Immature natural killer cell (primary cell): ENCODE data around the gene TRAF3. TPM values are rescaled to one million over a fixed set of nuclear protein-coding genes. Genes with fewer than 3 reads are reported as not detected.
"Not testable (repeated sequence)": the region's sequence is repeated elsewhere in the genome, so short reads cannot be mapped to it uniquely, and the experiment has no call there.

ENCODE experiments used
- DNase-seq, 3 donors: peaks; one replicate each; pipeline ENCODE4 v3.0.0; 2022; ENCODE audit warnings: mixed read lengths in 1 of 3
- H3K27ac Mint-ChIP-seq, 6 donors: one replicate each; pipeline ENCODE4 v1.8.0; 2020; ENCODE audit warnings: mixed read lengths in 6 of 6, mild to moderate bottlenecking in 5 of 6, inconsistent platforms in 4 of 6, moderate library complexity in 3 of 6
- H3K27me3 Mint-ChIP-seq, 3 donors: one replicate each; pipeline ENCODE4 v1.8.0; 2020 to 2021; ENCODE audit warnings: low read depth in 3 of 3, mild to moderate bottlenecking in 3 of 3, mixed read lengths in 3 of 3, moderate library complexity in 3 of 3, inconsistent platforms in 1 of 3
- H3K36me3 Mint-ChIP-seq, 3 donors: one replicate each; pipeline ENCODE4 v1.8.0; 2020; ENCODE audit warnings: mixed read lengths in 3 of 3, inconsistent platforms in 2 of 3, mild to moderate bottlenecking in 2 of 3
- H3K4me1 Mint-ChIP-seq, 2 donors: one replicate each; pipeline ENCODE4 v1.8.0; 2020; ENCODE audit warnings: inconsistent platforms in 2 of 2, mild to moderate bottlenecking in 2 of 2, mixed read lengths in 2 of 2, moderate library complexity in 1 of 2
- H3K4me3 Mint-ChIP-seq, 5 donors: one replicate each; pipeline ENCODE4 v1.8.0; 2020; ENCODE audit warnings: mild to moderate bottlenecking in 5 of 5, mixed read lengths in 5 of 5, inconsistent platforms in 3 of 5, moderate library complexity in 3 of 5
- H3K9me3 Mint-ChIP-seq, 6 donors: one replicate each; pipeline ENCODE4 v1.8.0; 2020; ENCODE audit warnings: mild to moderate bottlenecking in 6 of 6, mixed read lengths in 6 of 6, inconsistent platforms in 4 of 6, moderate library complexity in 3 of 6
- polyA plus RNA-seq, 3 donors: library from polyadenylated mRNA; unstranded; fragments of 300-500 nt; fragmentation: Illumina TruSeq; gene quantifications; one replicate each; pipeline ENCODE4 v1.2.3, GENCODE V29; 2021

The TRAF3 gene
- polyA plus RNA-seq, 3 donors from 2014 or later: 9.2 to 12.8 (median 9.3) TPM

- H3K4me1 Mint-ChIP-seq: no peaks in the 10 kb centered on the region
- peaks cover 3 to 18% (median 13%) of the 10 kb centered on the region in 3 donors for H3K36me3 Mint-ChIP-seq
- peaks cover 0 to 1% (median 0%) of the 10 kb centered on the region in 3 donors for H3K27me3 Mint-ChIP-seq
- no peaks in the 10 kb centered on the region for H3K9me3 Mint-ChIP-seq
- no peak overlapping the region for H3K4me3 Mint-ChIP-seq
- no peak for DNase-seq
- no peak overlapping the region for H3K27ac Mint-ChIP-seq
These were observed 105.1 kb downstream of the TRAF3 start for GRCh38 chr14:102882226-102882906.

- no peak for DNase-seq
- Mint-ChIP-seq H3K4me3 (no peak overlapping the region), H3K9me3 (no peaks in the 10 kb centered on the region), H3K36me3 (peaks cover 3 to 22% (median 13%) of the 10 kb centered on the region in 3 donors), H3K4me1 (no peaks in the 10 kb centered on the region), H3K27ac (peak overlapping the region in 1 of 6 donors; percentile 53), H3K27me3 (peaks cover 0 to 1% (median 0%) of the 10 kb centered on the region in 3 donors)
These were observed 105.9 kb downstream of the TRAF3 start for GRCh38 chr14:102883089-102883541.

GRCh38 chr14:102883554-102883953 is 106.3 kb downstream of the TRAF3 start:
- H3K4me3 Mint-ChIP-seq: no peak overlapping the region
- peaks cover 7 to 26% (median 13%) of the 10 kb centered on the region in 3 donors for H3K36me3 Mint-ChIP-seq
- H3K27ac Mint-ChIP-seq: no peak overlapping the region
- H3K27me3 Mint-ChIP-seq: peaks cover 0 to 1% (median 0%) of the 10 kb centered on the region in 3 donors
- no peaks in the 10 kb centered on the region for H3K9me3 Mint-ChIP-seq
- H3K4me1 Mint-ChIP-seq: no peaks in the 10 kb centered on the region
- no peak for DNase-seq

DNA sequence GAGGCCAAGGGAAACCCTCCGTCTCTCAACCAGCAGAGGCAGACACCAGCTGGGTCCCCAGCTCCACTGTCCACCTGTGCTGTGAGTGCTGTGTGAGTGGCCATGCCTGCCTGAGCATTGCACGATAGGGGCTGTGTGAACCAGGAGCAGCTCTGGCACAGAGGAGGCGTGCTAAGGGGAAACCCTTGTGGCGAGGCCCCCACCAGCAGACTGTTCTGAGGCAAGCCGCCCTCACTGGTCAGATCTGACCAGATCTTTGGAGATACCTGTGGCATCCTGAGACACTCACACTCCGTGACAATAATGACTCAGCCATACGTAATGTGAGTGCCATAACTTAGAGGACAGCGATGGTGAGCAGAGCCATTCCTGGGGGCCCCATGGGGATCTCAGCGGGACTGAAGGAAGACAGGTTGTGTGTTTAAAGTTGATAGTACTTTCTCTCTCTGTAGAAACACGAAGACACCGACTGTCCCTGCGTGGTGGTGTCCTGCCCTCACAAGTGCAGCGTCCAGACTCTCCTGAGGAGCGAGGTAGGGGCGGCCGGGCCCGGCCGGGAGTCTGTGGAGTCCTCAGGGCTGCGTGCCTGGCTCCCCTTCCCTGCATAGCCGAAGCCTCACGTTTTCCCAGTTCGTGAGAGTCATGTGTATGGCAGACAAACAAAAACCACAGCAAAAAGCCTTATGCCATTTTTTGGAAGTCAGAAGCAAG is 108.6 kb downstream of the TRAF3 start:
- Mint-ChIP-seq H3K36me3 (peaks cover 13 to 28% (median 16%) of the 10 kb centered on the region in 3 donors), H3K4me3 (no peak overlapping the region), H3K27ac (no peak overlapping the region), H3K9me3 (no peaks in the 10 kb centered on the region), H3K4me1 (no peaks in the 10 kb centered on the region), H3K27me3 (peaks cover 0 to 1% (median 0%) of the 10 kb centered on the region in 3 donors)
- no peak for DNase-seq

DNA sequence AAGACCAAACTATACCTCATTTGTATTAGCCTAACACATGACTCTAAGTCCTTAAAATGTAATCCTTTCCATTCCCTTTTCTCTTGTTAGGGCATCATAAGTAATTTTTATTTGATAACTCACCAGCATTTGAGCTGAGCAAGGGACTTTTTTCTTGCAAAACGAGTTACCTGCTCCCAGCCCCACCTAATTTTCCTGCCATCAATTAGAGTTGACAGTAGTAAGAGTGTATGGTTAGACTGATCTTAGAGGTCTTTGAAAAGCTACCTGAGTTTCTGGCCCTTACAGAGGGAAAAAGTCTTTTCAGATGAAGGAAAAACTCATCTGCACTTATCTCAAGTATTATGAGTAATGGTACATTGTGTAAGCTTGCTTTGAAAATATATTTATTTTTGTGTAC is 111.5 kb downstream of the TRAF3 start:
- peaks cover 18 to 23% (median 22%) of the 10 kb centered on the region in 3 donors for H3K36me3 Mint-ChIP-seq
- H3K27me3 Mint-ChIP-seq: peaks cover 0 to 1% (median 0%) of the 10 kb centered on the region in 3 donors
- H3K27ac Mint-ChIP-seq: peak overlapping the region in 1 of 6 donors; percentile 1
- no peaks in the 10 kb centered on the region for H3K9me3 Mint-ChIP-seq
- no peak for DNase-seq
- no peak overlapping the region for H3K4me3 Mint-ChIP-seq
- H3K4me1 Mint-ChIP-seq: no peaks in the 10 kb centered on the region

DNA sequence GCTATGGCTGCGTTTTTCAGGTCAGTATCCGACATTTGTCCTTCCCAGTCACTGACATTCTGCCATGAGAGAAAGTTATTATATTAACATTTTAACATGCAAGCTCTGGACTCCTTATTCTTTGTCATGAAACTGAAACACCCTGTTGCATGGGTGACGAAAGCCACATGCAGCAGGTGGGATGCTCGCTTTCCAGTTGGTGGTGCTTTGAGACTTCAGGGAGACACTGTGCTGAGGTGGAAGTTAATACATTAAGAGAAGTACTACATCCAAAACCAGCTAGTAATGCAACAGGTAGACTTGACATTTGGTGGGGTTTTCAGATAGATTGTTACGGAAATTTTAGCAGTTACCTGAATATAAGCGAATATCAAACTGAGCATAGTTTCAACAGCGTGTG is 112.4 kb downstream of the TRAF3 start:
- peaks cover 15 to 19% (median 19%) of the 10 kb centered on the region in 3 donors for H3K36me3 Mint-ChIP-seq
- no peak overlapping the region for H3K4me3 Mint-ChIP-seq
- H3K9me3 Mint-ChIP-seq: no peaks in the 10 kb centered on the region
- no peaks in the 10 kb centered on the region for H3K4me1 Mint-ChIP-seq
- H3K27me3 Mint-ChIP-seq: no peaks in the 10 kb centered on the region
- DNase-seq: no peak
- H3K27ac Mint-ChIP-seq: no peak overlapping the region

- H3K27me3 Mint-ChIP-seq: no peaks in the 10 kb centered on the region
- H3K27ac Mint-ChIP-seq: no peak overlapping the region
- no peak for DNase-seq
- peaks cover 19 to 26% (median 20%) of the 10 kb centered on the region in 3 donors for H3K36me3 Mint-ChIP-seq
- no peaks in the 10 kb centered on the region for H3K4me1 Mint-ChIP-seq
- no peaks in the 10 kb centered on the region for H3K9me3 Mint-ChIP-seq
- H3K4me3 Mint-ChIP-seq: no peak overlapping the region
These were observed 113.9 kb downstream of the TRAF3 start for GRCh38 chr14:102891111-102891510.

- H3K27ac Mint-ChIP-seq: no peak overlapping the region
- no peaks in the 10 kb centered on the region for H3K4me1 Mint-ChIP-seq
- no peak overlapping the region for H3K4me3 Mint-ChIP-seq
- no peaks in the 10 kb centered on the region for H3K27me3 Mint-ChIP-seq
- peaks cover 19 to 30% (median 19%) of the 10 kb centered on the region in 3 donors for H3K36me3 Mint-ChIP-seq
- DNase-seq: no peak
- H3K9me3 Mint-ChIP-seq: no peaks in the 10 kb centered on the region
These were observed 114.3 kb downstream of the TRAF3 start for GRCh38 chr14:102891556-102891955.

DNA sequence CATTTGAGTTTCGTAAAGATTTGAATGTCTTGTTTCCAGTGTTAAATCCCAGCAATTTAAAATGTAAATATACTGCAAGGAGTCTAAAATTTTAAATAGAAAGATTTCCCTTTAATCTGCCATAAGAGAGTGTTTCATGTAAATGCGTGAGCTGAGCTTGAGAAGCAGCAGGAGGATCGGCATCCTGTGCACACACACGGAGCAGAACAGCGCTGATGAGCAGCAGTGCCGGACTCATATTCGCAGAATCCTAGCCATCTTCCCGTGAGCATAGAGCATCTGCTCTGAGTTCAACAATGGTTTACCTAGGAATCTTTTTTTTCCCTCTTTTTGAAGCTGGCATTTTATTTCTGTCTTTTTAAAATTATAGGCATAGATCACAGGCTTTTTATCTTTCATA is 115.4 kb downstream of the TRAF3 start:
- H3K9me3 Mint-ChIP-seq: no peaks in the 10 kb centered on the region
- DNase-seq: no peak
- H3K4me1 Mint-ChIP-seq: no peaks in the 10 kb centered on the region
- peaks cover 14 to 32% (median 19%) of the 10 kb centered on the region in 3 donors for H3K36me3 Mint-ChIP-seq
- H3K4me3 Mint-ChIP-seq: no peak overlapping the region
- no peaks in the 10 kb centered on the region for H3K27me3 Mint-ChIP-seq
- H3K27ac Mint-ChIP-seq: no peak overlapping the region

- no peaks in the 10 kb centered on the region for H3K27me3 Mint-ChIP-seq
- no peak overlapping the region for H3K4me3 Mint-ChIP-seq
- no peak for DNase-seq
- no peaks in the 10 kb centered on the region for H3K9me3 Mint-ChIP-seq
- H3K27ac Mint-ChIP-seq: no peak overlapping the region
- no peaks in the 10 kb centered on the region for H3K4me1 Mint-ChIP-seq
- peaks cover 18 to 29% (median 20%) of the 10 kb centered on the region in 3 donors for H3K36me3 Mint-ChIP-seq
These were observed 116.2 kb downstream of the TRAF3 start for GRCh38 chr14:102893452-102893851.

DNA sequence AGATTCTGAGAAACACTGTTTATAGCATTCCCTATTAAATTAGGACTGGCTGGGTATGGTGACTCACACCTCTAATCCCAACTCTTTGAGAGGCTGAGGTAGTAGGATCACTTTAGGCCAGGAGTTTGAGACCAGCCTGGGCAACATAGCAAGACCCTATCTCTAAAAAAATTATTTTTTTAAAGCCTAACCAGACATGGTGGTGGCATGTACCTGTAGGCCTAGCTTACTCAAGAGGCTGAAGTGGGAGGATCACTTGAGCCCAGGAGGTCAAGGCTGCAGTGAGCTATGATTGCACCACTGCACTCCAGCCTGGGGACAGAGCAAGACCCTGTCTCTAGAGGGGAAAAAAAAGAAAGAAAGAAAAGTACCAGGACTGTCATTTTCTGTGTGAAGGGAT is 119.5 kb downstream of the TRAF3 start:
- H3K4me3 Mint-ChIP-seq, H3K27ac Mint-ChIP-seq, DNase-seq, H3K9me3 Mint-ChIP-seq, H3K27me3 Mint-ChIP-seq: not testable (repeated sequence)
- Mint-ChIP-seq H3K36me3 (peaks cover 14 to 35% (median 22%) of the 10 kb centered on the region in 3 donors), H3K4me1 (peaks cover 12 to 14% of the 10 kb centered on the region in 2 donors)

GRCh38 chr14:102897299-102898027 is 120.2 kb downstream of the TRAF3 start:
- no peak for DNase-seq

DNA sequence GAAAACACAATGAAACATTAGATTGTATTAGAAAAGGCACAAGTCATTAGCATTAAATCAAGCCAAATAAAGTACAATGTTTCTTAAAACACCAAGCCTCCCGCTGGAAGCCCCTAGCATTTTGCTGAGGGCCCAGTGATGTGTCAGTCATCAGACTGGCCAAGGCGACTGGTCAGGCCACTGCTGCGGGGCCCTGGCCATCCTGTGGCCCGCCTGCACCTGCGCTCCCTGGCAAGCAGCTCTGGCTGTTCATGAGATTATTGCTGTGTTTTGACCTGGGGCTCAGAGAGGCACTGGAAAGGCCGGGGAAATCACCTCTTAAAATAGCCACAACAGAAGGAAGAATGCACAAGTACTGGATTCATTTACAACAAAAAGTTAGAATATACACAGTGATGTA is 121.0 kb downstream of the TRAF3 start:
- H3K36me3 Mint-ChIP-seq: peaks cover 11 to 33% (median 17%) of the 10 kb centered on the region in 3 donors
- no peak overlapping the region for H3K4me3 Mint-ChIP-seq
- no peak for DNase-seq
- peak overlapping the region in 1 of 6 donors; percentile 57 for H3K27ac Mint-ChIP-seq
- no peaks in the 10 kb centered on the region for H3K9me3 Mint-ChIP-seq
- peaks cover 25 to 28% of the 10 kb centered on the region in 2 donors for H3K4me1 Mint-ChIP-seq
- peaks cover 0 to 2% (median 2%) of the 10 kb centered on the region in 3 donors for H3K27me3 Mint-ChIP-seq

More at GRCh38 chr14:102897299-102898027, 120.2 kb downstream of the TRAF3 start:
- Mint-ChIP-seq H3K4me1 (peaks cover 17 to 20% of the 10 kb centered on the region in 2 donors), H3K27ac (no peak overlapping the region), H3K9me3 (no peaks in the 10 kb centered on the region), H3K4me3 (no peak overlapping the region), H3K36me3 (peaks cover 14 to 34% (median 21%) of the 10 kb centered on the region in 3 donors), H3K27me3 (peaks cover 0 to 2% (median 2%) of the 10 kb centered on the region in 3 donors)
